Breast epithelium (tissue), 3 donors: ENCODE data around the gene SOWAHD.

ENCODE experiments used
- POLR2A ChIP-seq: fragments of 450-650 bp; IDR thresholded peaks from one replicate; pipeline ENCODE4 v1.6.1; 2016; ENCODE audit warnings: antibody characterized with exemption, mild to moderate bottlenecking, moderate library complexity
- TF ChIP-seq, protein P1 (sequence below), 3 donors: fragments of 450-650 bp; IDR thresholded peaks; one replicate each; pipeline ENCODE4 v1.5.1; 2016 to 2017; ENCODE audit warnings: antibody characterized with exemption in 3 of 3, mild to moderate bottlenecking in 3 of 3, moderate library complexity in 3 of 3

- TF ChIP-seq, protein P1, sequence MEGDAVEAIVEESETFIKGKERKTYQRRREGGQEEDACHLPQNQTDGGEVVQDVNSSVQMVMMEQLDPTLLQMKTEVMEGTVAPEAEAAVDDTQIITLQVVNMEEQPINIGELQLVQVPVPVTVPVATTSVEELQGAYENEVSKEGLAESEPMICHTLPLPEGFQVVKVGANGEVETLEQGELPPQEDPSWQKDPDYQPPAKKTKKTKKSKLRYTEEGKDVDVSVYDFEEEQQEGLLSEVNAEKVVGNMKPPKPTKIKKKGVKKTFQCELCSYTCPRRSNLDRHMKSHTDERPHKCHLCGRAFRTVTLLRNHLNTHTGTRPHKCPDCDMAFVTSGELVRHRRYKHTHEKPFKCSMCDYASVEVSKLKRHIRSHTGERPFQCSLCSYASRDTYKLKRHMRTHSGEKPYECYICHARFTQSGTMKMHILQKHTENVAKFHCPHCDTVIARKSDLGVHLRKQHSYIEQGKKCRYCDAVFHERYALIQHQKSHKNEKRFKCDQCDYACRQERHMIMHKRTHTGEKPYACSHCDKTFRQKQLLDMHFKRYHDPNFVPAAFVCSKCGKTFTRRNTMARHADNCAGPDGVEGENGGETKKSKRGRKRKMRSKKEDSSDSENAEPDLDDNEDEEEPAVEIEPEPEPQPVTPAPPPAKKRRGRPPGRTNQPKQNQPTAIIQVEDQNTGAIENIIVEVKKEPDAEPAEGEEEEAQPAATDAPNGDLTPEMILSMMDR (IDR thresholded peaks at IDR 0.05) = no peak
- TF ChIP-seq POLR2A = no peak
These were observed 1.9 kb downstream of the SOWAHD start for GRCh38 chrX:119760026-119760877.
